ENCODE results near the gene RAB33A. TPM values are rescaled to one million over a fixed set of nuclear protein-coding genes. Genes with fewer than 3 reads are reported as not detected.

RAB33A gene
- total RNA-seq (2022; extraction: Qiagen RNA extraction), result 0.10 to 0.31 TPM (median 0.20 TPM) in 5 replicates

GRCh38 chrX:130171446-130172126 lies at the start of gene RAB33A:
Gene RAB33A (plus strand): TSS chrX:130171962. CDS start chrX:130172063, 101 bp downstream.

GRCh38 chrX:130165703-130166502 lies 5.9 kb upstream of the RAB33A start, which contains the start of gene AIFM1:
Gene AIFM1 (minus strand): TSS chrX:130165841. CDS start chrX:130165656, 185 bp downstream.

Other genes starting within 250 kb of the RAB33A start
- gene BCORL1, start 189.3 kb upstream of the RAB33A start, total RNA-seq (2022; extraction: Qiagen RNA extraction), result 6.1 to 11.1 TPM (median 9.7 TPM) in 5 replicates
- gene ELF4, start 61.5 kb upstream of the RAB33A start, total RNA-seq (2022; extraction: Qiagen RNA extraction), result 28.9 to 32.5 TPM (median 31.1 TPM) in 5 replicates
- gene AIFM1, start 6.1 kb upstream of the RAB33A start, total RNA-seq (2022; extraction: Qiagen RNA extraction), result 67.7 to 73.8 TPM (median 73.0 TPM) in 5 replicates
- 2.2 to 3.2 TPM (median 2.6 TPM) in 5 replicates for gene ZNF280C, start 96.9 kb downstream of the RAB33A start, total RNA-seq (2022; extraction: Qiagen RNA extraction)
- gene SLC25A14, start 168.0 kb downstream of the RAB33A start, total RNA-seq (2022; extraction: Qiagen RNA extraction), result 15.9 to 19.6 TPM (median 17.6 TPM) in 5 replicates
- gene GPR119, start 213.7 kb downstream of the RAB33A start, total RNA-seq (2022; extraction: Qiagen RNA extraction), result not detected in 5 replicates
- gene RBMX2, start 230.0 kb downstream of the RAB33A start, total RNA-seq (2022; extraction: Qiagen RNA extraction), result 26.5 to 33.8 TPM (median 27.9 TPM) in 5 replicates